ENCODE data around the gene ADD3.

DNA sequence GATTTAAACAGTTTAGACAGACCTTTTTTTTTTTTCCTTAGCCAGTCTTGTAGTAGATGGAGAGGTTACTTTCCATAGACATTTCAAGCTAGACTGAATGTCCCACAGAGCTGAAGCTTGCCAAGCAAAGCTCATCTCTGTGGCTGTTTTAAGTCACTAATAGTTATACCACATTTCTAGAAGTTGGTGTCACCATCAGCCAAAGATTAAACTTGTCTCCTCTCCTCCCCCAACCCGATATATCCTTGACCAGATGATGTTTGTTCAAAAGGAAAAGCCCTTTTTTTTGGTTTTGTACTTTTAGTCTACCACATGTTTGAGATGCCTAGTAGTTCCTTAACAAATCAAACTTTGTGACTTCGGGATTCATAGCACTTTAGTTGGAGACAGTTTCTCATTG, 66.1 kb downstream of the ADD3 start:
- TF ChIP-seq FOXM1 (IDR thresholded peaks at IDR 0.05; ENCODE audit: borderline replicate concordance) = no peak
- no peak for TF ChIP-seq SP1 (IDR thresholded peaks at IDR 0.05)
- TF ChIP-seq ELF4 (IDR thresholded peaks at IDR 0.05) = no peak
- TF ChIP-seq NFRKB (IDR thresholded peaks at IDR 0.05) = no peak
